ENCODE results near the gene GLP2R.
"Not testable (repeated sequence)": the region's sequence is repeated elsewhere in the genome, so short reads cannot be mapped to it uniquely, and the experiment has no call there.

- TF ChIP-seq CTCF (conservative IDR thresholded peaks at IDR 0.05); ZFX (IDR thresholded peaks at IDR 0.05): not testable (repeated sequence)
Observed at GRCh38 chr17:9921216-9921615, 95.5 kb downstream of the GLP2R start.

All from C4-2B (cell line).